Mesendoderm (in vitro differentiated cells): ENCODE measurements around the gene COBL.

Experiments used
- DNase-seq: peaks from one replicate; pipeline ENCODE4 v3.0.0; 2013
- H2AK5ac ChIP-seq: 2 replicates; pipeline ENCODE4 v1.6.1; 2013; ENCODE audit warnings: low read length, inconsistent platforms
- H2BK120ac ChIP-seq: 2 replicates; pipeline ENCODE4 v1.6.1; 2013; ENCODE audit warnings: low read depth, mild to moderate bottlenecking, low read length, moderate library complexity, mixed read lengths
- H2BK15ac ChIP-seq: replicated peaks from 2 replicates; pipeline ENCODE4 v1.6.1; 2013; ENCODE audit warnings: low read depth, mild to moderate bottlenecking, moderate library complexity
- H2BK5ac ChIP-seq: 2 replicates; pipeline ENCODE4 v1.6.1; 2013; ENCODE audit warnings: low read length, inconsistent platforms
- H3K18ac ChIP-seq: 2 replicates; pipeline ENCODE4 v1.6.1; 2013; ENCODE audit warnings: mild to moderate bottlenecking, low read length, mixed read lengths
- H3K23ac ChIP-seq: one replicate; pipeline ENCODE4 v1.6.1; 2013; ENCODE audit warnings: low read length
- H3K27ac ChIP-seq: 2 replicates; pipeline ENCODE4 v1.5.1; 2013; ENCODE audit warnings: low read depth, mild to moderate bottlenecking, inconsistent platforms, low read length, moderate library complexity
- H3K27me3 ChIP-seq: 2 replicates; pipeline ENCODE4 v1.6.1; 2013; ENCODE audit warnings: low read length, control low read depth, mild to moderate bottlenecking, inconsistent platforms; ENCODE audit not compliant: insufficient read depth, poor library complexity
- H3K36me3 ChIP-seq: 2 replicates; pipeline ENCODE4 v1.6.1; 2013; ENCODE audit warnings: low read length, inconsistent platforms; ENCODE audit not compliant: control insufficient read depth, insufficient read depth
- H3K4ac ChIP-seq: one replicate; pipeline ENCODE4 v1.6.1; 2013; ENCODE audit warnings: low read depth, mild to moderate bottlenecking, low read length, moderate library complexity
- H3K4me1 ChIP-seq: 2 replicates; pipeline ENCODE4 v1.6.1; 2013; ENCODE audit warnings: low read depth, low read length, inconsistent platforms; ENCODE audit not compliant: control insufficient read depth
- H3K4me2 ChIP-seq: 2 replicates; pipeline ENCODE4 v1.6.1; 2013; ENCODE audit warnings: low read length
- H3K4me3 ChIP-seq: 2 replicates; pipeline ENCODE4 v1.5.1; 2013; ENCODE audit warnings: mild to moderate bottlenecking, low read length
- H3K56ac ChIP-seq: one replicate; pipeline ENCODE4 v1.6.1; 2013; ENCODE audit warnings: low read length
- H3K79me1 ChIP-seq: 2 replicates; pipeline ENCODE4 v1.6.1; 2013; ENCODE audit warnings: low read length, inconsistent platforms
- H3K79me2 ChIP-seq: 2 replicates; pipeline ENCODE4 v1.6.1; 2013; ENCODE audit warnings: mild to moderate bottlenecking, low read length; ENCODE audit not compliant: control insufficient read depth, insufficient read depth
- H3K9ac ChIP-seq: 2 replicates; pipeline ENCODE4 v1.6.1; 2013; ENCODE audit warnings: low read length, inconsistent platforms
- H4K5ac ChIP-seq: one replicate; pipeline ENCODE4 v1.6.1; 2013; ENCODE audit warnings: low read length
- H4K8ac ChIP-seq: one replicate; pipeline ENCODE4 v1.6.1; 2013; ENCODE audit warnings: low read depth, mild to moderate bottlenecking, control low read depth, low read length, moderate library complexity
- WGBS: extraction: QIAGEN DNeasy Blood & Tissue Kit; methylation state at CpG from one replicate; pipeline ENCODE4 v1.1.7; 2013; ENCODE audit warnings: low lambda C conversion rate, missing lambda C conversion rate; ENCODE audit not compliant: insufficient coverage; ENCODE audit errors: extremely low coverage; 5-methylcytosine and 5-hydroxymethylcytosine counted together

COBL gene

DNA sequence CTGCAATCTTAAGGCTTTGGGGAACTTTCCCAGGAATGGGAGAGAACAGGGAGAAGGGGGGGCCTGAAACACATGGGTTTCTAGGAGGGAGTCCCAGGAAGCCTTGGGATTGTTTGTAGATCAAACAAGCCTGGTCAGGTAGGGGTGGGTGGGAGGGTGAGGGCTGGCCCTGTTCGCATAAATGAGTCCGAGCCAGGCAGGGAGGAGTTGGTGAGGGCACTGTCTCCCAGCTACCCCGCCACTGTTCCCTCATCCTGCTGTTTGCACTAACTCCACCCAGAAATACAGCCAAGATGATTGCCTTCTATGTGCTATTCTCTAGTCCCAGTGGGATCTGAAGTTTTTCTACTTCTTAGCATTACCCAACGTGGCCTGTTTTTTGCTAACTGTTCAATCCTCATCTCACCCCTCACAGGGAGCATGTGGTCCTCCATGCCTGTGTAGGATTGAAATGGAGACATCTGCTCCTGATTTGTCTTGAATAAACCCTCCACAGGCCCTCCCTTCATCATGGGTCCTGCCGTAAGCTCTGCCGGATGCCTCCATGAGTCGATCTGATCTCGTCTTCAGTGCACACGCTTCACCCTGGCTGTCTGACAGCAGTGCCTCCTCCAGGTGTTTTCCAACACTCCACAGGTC, 257.0 kb downstream of the COBL start:
- Histone ChIP-seq H3K56ac (no peak overlapping the region), H3K79me1 (no peaks in the 10 kb centered on the region), H3K4me2 (no peak overlapping the region), H3K79me2 (no peaks in the 10 kb centered on the region), H3K4me1 (no peaks in the 10 kb centered on the region), H4K5ac (no peak overlapping the region), H3K9ac (no peak overlapping the region), H3K36me3 (no peaks in the 10 kb centered on the region), H3K4me3 (no peak overlapping the region), H2BK15ac (no peak overlapping the region), H3K27me3 (no peaks in the 10 kb centered on the region), H3K27ac (no peak overlapping the region), H3K23ac (no peak overlapping the region), H4K8ac (no peak overlapping the region), H3K4ac (no peak overlapping the region), H3K18ac (no peak overlapping the region), H2AK5ac (no peak overlapping the region), H2BK120ac (no peak overlapping the region), H2BK5ac (no peak overlapping the region)
- DNase-seq: no peak
- WGBS: no CpG with 5 or more reads among the region's 9 CpGs

DNA sequence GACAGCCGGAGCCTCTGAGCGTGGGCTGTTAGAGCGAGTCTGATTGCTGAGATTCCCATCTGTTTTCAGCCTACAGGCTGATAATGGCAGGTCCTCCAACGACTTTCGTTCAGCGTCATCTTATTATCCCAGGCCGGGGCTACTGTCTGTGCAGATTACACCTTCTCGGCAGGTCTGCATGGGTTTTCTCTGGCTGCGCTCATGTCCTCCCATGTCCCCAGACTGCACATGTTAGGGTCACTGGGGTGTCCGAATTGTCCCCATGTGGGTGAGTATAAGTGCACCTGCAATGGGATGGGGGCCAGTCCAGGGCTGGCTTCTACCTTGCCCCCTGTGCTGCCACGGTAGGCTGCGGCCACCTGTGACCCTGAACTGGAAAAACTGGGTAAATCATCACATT, 257.8 kb downstream of the COBL start:
- no peak overlapping the region for H2BK5ac ChIP-seq
- no peaks in the 10 kb centered on the region for H3K36me3 ChIP-seq
- H3K4me3 ChIP-seq: no peak overlapping the region
- no peak overlapping the region for H3K56ac ChIP-seq
- H4K8ac ChIP-seq: no peak overlapping the region
- H2BK120ac ChIP-seq: no peak overlapping the region
- H3K18ac ChIP-seq: no peak overlapping the region
- no peak overlapping the region for H3K23ac ChIP-seq
- H2AK5ac ChIP-seq: no peak overlapping the region
- no peak overlapping the region for H3K27ac ChIP-seq
- H4K5ac ChIP-seq: no peak overlapping the region
- no peaks in the 10 kb centered on the region for H3K79me2 ChIP-seq
- no CpG with 5 or more reads among the region's 12 CpGs for WGBS
- no peaks in the 10 kb centered on the region for H3K4me1 ChIP-seq
- H3K9ac ChIP-seq: no peak overlapping the region
- no peaks in the 10 kb centered on the region for H3K79me1 ChIP-seq
- DNase-seq: no peak
- no peak overlapping the region for H3K4me2 ChIP-seq
- no peaks in the 10 kb centered on the region for H3K27me3 ChIP-seq
- H2BK15ac ChIP-seq: no peak overlapping the region
- no peak overlapping the region for H3K4ac ChIP-seq

DNA sequence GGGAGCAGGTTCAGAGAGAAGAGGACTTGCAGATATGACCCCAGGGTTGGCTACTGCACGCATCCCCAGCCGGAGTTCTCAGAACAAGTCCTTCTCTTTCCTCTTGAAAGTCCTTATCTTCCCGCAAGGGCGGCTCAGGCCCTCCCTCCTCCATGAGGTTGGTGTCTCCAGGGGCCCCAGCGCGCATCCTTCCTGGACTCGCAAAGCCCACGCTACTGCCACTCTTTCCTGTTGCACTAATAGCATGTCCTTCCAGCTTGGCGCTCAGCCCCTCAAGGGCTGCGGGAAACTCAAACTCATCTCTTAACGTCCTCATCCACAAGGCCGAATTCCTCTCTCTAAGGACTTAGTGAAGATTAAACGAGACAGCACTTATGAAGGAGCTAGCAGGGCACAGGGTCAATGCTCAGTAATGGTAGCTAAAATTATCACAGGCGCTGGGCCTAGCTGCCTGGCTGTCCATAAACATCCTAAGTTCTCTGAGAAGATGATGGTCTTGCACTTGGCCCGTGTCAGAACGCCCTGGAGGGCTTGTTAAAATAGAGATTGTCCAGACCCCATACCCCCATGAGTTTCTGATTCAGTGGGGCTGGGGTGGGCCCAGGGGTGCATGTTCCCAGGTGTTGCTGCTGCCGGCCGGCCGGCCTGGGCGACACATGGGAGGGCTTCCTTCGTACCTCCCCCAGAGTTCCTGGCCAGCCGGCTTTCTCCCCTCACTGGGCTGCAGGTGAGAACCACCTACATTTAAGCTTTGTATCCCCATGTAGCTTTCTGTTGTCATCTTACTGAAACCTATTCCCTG, 261.4 kb downstream of the COBL start:
- Histone ChIP-seq H2BK15ac (no peak overlapping the region), H3K4me1 (no peaks in the 10 kb centered on the region), H3K18ac (no peak overlapping the region), H3K4ac (no peak overlapping the region), H2BK5ac (no peak overlapping the region), H4K5ac (no peak overlapping the region), H3K4me2 (no peak overlapping the region), H3K27me3 (no peaks in the 10 kb centered on the region), H3K4me3 (no peak overlapping the region), H4K8ac (no peak overlapping the region), H3K23ac (no peak overlapping the region), H3K9ac (no peak overlapping the region), H3K36me3 (no peaks in the 10 kb centered on the region), H3K56ac (no peak overlapping the region), H3K27ac (no peak overlapping the region), H2AK5ac (no peak overlapping the region), H3K79me1 (no peaks in the 10 kb centered on the region), H2BK120ac (no peak overlapping the region), H3K79me2 (no peaks in the 10 kb centered on the region)
- no peak for DNase-seq
- no CpG with 5 or more reads among the region's 22 CpGs for WGBS

DNA sequence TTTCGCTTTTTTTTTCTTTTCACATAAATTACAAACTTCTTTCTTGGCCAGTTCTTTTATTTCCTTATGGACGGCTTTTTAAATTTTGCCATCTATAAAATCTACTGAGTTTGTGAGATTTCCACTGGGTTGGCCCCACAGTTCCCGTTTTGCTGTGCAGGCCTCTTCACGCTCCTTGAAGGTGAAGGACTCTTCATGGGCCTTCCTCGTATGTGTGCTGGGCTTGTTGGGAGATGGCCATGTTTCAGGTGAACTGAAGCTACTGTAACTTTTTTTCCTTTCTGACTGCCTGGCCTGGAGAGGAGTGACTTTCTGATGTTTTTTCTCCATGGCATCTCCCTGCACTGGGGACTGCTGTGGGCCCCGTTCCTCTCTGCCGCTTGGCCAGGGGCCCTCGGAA, 262.4 kb downstream of the COBL start:
- Histone ChIP-seq H4K8ac (no peak overlapping the region), H3K79me2 (no peaks in the 10 kb centered on the region), H3K4me1 (no peaks in the 10 kb centered on the region), H3K27ac (no peak overlapping the region), H3K4ac (no peak overlapping the region), H3K36me3 (no peaks in the 10 kb centered on the region), H3K79me1 (no peaks in the 10 kb centered on the region), H2BK120ac (no peak overlapping the region), H2AK5ac (no peak overlapping the region), H3K27me3 (no peaks in the 10 kb centered on the region), H4K5ac (no peak overlapping the region), H3K56ac (no peak overlapping the region), H3K9ac (no peak overlapping the region), H2BK5ac (no peak overlapping the region), H3K18ac (no peak overlapping the region), H3K23ac (no peak overlapping the region), H2BK15ac (no peak overlapping the region), H3K4me2 (no peak overlapping the region), H3K4me3 (no peak overlapping the region)
- WGBS: 100% methylated on average over 1 of the region's 8 CpGs
- no peak for DNase-seq

DNA sequence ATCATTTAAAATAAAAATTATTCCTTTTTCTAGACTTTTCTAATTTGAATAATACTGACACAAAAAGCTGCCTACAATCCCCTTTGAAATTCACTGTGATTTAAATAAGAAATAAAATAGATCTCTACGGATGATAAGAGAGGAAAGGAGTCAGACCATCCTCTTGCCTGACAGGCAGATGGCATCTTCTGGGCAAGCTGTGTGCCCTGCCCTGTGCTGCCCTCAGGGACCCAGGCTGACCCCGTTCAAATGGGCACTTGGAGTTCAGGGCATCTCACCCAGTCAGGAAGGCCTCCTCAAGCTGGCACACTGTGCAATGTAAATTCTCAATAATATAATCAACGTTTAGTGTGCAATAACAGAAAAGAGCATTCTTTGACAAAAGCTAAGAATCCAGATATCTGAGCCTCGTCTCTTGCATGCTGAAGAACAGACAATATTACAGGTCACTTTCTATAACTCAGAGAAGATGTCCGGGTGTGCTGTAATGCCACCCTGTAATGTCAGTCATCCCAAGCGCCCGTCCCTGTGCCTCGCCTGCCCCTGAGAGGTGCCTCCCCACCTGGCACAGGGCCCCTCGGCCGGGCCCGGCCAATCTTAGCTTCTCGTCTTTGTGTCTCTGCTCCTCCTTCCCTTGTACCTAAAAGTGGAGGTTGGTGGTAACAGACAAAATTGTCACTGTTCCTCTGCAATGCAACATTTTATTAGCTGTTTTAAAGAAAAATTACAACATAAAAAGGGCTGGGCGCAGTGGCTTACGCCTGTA, 263.3 kb downstream of the COBL start:
- Histone ChIP-seq H2BK15ac (no peak overlapping the region), H3K27me3 (no peaks in the 10 kb centered on the region), H3K4me3 (no peak overlapping the region), H2BK5ac (no peak overlapping the region), H3K23ac (no peak overlapping the region), H3K36me3 (no peaks in the 10 kb centered on the region), H3K27ac (no peak overlapping the region), H2AK5ac (no peak overlapping the region), H3K9ac (no peak overlapping the region), H3K79me1 (no peaks in the 10 kb centered on the region), H4K8ac (no peak overlapping the region), H2BK120ac (no peak overlapping the region), H3K4me2 (no peak overlapping the region), H3K4ac (no peak overlapping the region), H4K5ac (no peak overlapping the region), H3K18ac (no peak overlapping the region), H3K56ac (no peak overlapping the region), H3K79me2 (no peaks in the 10 kb centered on the region), H3K4me1 (no peaks in the 10 kb centered on the region)
- no peak for DNase-seq
- no CpG with 5 or more reads among the region's 14 CpGs for WGBS
